ENCODE data around the gene TBC1D4. TPM values are rescaled to one million over a fixed set of nuclear protein-coding genes. Genes with fewer than 3 reads are reported as not detected.

TBC1D4 gene
- total RNA-seq, 1 donor from 2014 or later, result 25.6 TPM

- H3K9me3 Mint-ChIP-seq (ENCODE audit: unreplicated experiment), result no peaks in the 10 kb centered on the region
- H2AFZ ChIP-seq (ENCODE audit: low read depth, low read length), result no peak overlapping the region
Observed at GRCh38 chr13:75256922-75257321, 225.0 kb downstream of the TBC1D4 start.

GRCh38 chr13:75255653-75256052 is 226.3 kb downstream of the TBC1D4 start:
- Histone ChIP-seq H3K4me1 (ENCODE audit: insufficient read depth, low read length) (peaks cover 2% of the 10 kb centered on the region), H2AFZ (ENCODE audit: low read depth, low read length) (no peak overlapping the region), H3K27ac (ENCODE audit: low read depth, low read length) (no peak overlapping the region), H3K36me3 (ENCODE audit: insufficient read depth, low read length) (no peaks in the 10 kb centered on the region), H3K9me3 (ENCODE audit: insufficient read depth, low read depth, low read length) (no peaks in the 10 kb centered on the region), H3K27me3 (ENCODE audit: insufficient read depth, low read length) (no peaks in the 10 kb centered on the region), H3K9ac (ENCODE audit: low read length) (no peak overlapping the region), H3K4me2 (ENCODE audit: low read length) (no peak overlapping the region), H4K20me1 (ENCODE audit: insufficient read depth, low read length) (no peaks in the 10 kb centered on the region), H3K4me3 (ENCODE audit: insufficient read depth, low read depth, low read length) (no peak overlapping the region), H3K79me2 (ENCODE audit: insufficient read depth, low read length) (no peaks in the 10 kb centered on the region)
- H3K4me3 Mint-ChIP-seq (ENCODE audit: unreplicated experiment), result no peak overlapping the region
- peaks cover 6% of the 10 kb centered on the region for H3K4me1 Mint-ChIP-seq (ENCODE audit: low read depth, unreplicated experiment)
- no peak for TF ChIP-seq EZH2 (IDR thresholded peaks at IDR 0.05; ENCODE audit: insufficient read depth, low read length)
- TF ChIP-seq, protein P1, sequence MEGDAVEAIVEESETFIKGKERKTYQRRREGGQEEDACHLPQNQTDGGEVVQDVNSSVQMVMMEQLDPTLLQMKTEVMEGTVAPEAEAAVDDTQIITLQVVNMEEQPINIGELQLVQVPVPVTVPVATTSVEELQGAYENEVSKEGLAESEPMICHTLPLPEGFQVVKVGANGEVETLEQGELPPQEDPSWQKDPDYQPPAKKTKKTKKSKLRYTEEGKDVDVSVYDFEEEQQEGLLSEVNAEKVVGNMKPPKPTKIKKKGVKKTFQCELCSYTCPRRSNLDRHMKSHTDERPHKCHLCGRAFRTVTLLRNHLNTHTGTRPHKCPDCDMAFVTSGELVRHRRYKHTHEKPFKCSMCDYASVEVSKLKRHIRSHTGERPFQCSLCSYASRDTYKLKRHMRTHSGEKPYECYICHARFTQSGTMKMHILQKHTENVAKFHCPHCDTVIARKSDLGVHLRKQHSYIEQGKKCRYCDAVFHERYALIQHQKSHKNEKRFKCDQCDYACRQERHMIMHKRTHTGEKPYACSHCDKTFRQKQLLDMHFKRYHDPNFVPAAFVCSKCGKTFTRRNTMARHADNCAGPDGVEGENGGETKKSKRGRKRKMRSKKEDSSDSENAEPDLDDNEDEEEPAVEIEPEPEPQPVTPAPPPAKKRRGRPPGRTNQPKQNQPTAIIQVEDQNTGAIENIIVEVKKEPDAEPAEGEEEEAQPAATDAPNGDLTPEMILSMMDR (IDR thresholded peaks at IDR 0.05; ENCODE audit: insufficient read depth, low read depth, low read length), result no peak
- no peaks in the 10 kb centered on the region for H3K9me3 Mint-ChIP-seq (ENCODE audit: unreplicated experiment)
- FAIRE-seq (no peak), DNase-seq (ENCODE audit: low read depth) (peak; percentile 9)
- H3K27ac Mint-ChIP-seq (ENCODE audit: unreplicated experiment), result no peak overlapping the region
- H3K36me3 Mint-ChIP-seq (ENCODE audit: low read depth, unreplicated experiment), result no peaks in the 10 kb centered on the region
- H3K27me3 Mint-ChIP-seq (ENCODE audit: low read depth, unreplicated experiment), result no peaks in the 10 kb centered on the region

More at GRCh38 chr13:75256922-75257321, 225.0 kb downstream of the TBC1D4 start:
- Histone ChIP-seq H3K9me3 (ENCODE audit: insufficient read depth, low read depth, low read length) (no peaks in the 10 kb centered on the region), H3K4me2 (ENCODE audit: low read length) (no peak overlapping the region), H3K79me2 (ENCODE audit: insufficient read depth, low read length) (no peaks in the 10 kb centered on the region), H3K9ac (ENCODE audit: low read length) (no peak overlapping the region), H3K27ac (ENCODE audit: low read depth, low read length) (no peak overlapping the region), H3K4me1 (ENCODE audit: insufficient read depth, low read length) (peaks cover 2% of the 10 kb centered on the region), H3K4me3 (ENCODE audit: insufficient read depth, low read depth, low read length) (no peak overlapping the region), H4K20me1 (ENCODE audit: insufficient read depth, low read length) (no peaks in the 10 kb centered on the region), H3K27me3 (ENCODE audit: insufficient read depth, low read length) (no peaks in the 10 kb centered on the region), H3K36me3 (ENCODE audit: insufficient read depth, low read length) (no peaks in the 10 kb centered on the region)
- Mint-ChIP-seq H3K36me3 (ENCODE audit: low read depth, unreplicated experiment) (no peaks in the 10 kb centered on the region), H3K27ac (ENCODE audit: unreplicated experiment) (no peak overlapping the region), H3K4me1 (ENCODE audit: low read depth, unreplicated experiment) (peaks cover 6% of the 10 kb centered on the region), H3K27me3 (ENCODE audit: low read depth, unreplicated experiment) (no peaks in the 10 kb centered on the region), H3K4me3 (ENCODE audit: unreplicated experiment) (no peak overlapping the region)
- TF ChIP-seq, protein P1 (IDR thresholded peaks at IDR 0.05; ENCODE audit: insufficient read depth, low read depth, low read length), result no peak
- TF ChIP-seq EZH2 (IDR thresholded peaks at IDR 0.05; ENCODE audit: insufficient read depth, low read length), result no peak
- FAIRE-seq, result no peak
- DNase-seq (ENCODE audit: low read depth), result peak; percentile 29

DNA sequence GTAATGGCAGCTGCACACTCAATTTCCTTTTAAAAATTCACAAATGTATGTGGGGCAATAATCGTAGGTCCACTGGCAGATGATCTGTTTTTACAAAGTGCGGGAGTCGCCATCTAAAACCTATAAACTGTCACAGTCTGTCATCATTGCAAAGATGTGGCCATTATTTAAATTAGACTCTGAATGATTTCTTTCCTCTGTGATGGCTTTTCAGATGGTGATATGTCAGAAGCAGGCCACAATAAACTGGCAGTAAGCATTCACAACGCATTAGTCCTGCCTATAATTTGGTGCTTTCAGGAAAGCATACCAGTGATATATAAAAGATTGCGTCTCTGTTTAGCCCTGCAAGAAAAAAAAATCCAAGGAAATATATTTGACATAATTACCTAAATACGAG is 226.8 kb downstream of the TBC1D4 start:
- no peaks in the 10 kb centered on the region for H3K36me3 Mint-ChIP-seq (ENCODE audit: low read depth, unreplicated experiment)
- no peak overlapping the region for H3K9ac ChIP-seq (ENCODE audit: low read length)
- H3K4me3 Mint-ChIP-seq (ENCODE audit: unreplicated experiment), result no peak overlapping the region
- no peaks in the 10 kb centered on the region for H3K27me3 Mint-ChIP-seq (ENCODE audit: low read depth, unreplicated experiment)
- peaks cover 10% of the 10 kb centered on the region for H3K4me1 Mint-ChIP-seq (ENCODE audit: low read depth, unreplicated experiment)
- no peaks in the 10 kb centered on the region for H3K9me3 ChIP-seq (ENCODE audit: insufficient read depth, low read depth, low read length)
- DNase-seq (ENCODE audit: low read depth) (no peak), FAIRE-seq (no peak)
- TF ChIP-seq, protein P1 (IDR thresholded peaks at IDR 0.05; ENCODE audit: insufficient read depth, low read depth, low read length), result no peak
- TF ChIP-seq EZH2 (IDR thresholded peaks at IDR 0.05; ENCODE audit: insufficient read depth, low read length), result no peak
- H3K4me3 ChIP-seq (ENCODE audit: insufficient read depth, low read depth, low read length), result no peak overlapping the region
- H4K20me1 ChIP-seq (ENCODE audit: insufficient read depth, low read length), result no peaks in the 10 kb centered on the region
- no peaks in the 10 kb centered on the region for H3K36me3 ChIP-seq (ENCODE audit: insufficient read depth, low read length)
- H3K4me2 ChIP-seq (ENCODE audit: low read length), result no peak overlapping the region
- H3K79me2 ChIP-seq (ENCODE audit: insufficient read depth, low read length), result no peaks in the 10 kb centered on the region
- no peak overlapping the region for H3K27ac Mint-ChIP-seq (ENCODE audit: unreplicated experiment)
- no peak overlapping the region for H2AFZ ChIP-seq (ENCODE audit: low read depth, low read length)
- H3K27ac ChIP-seq (ENCODE audit: low read depth, low read length), result no peak overlapping the region
- H3K9me3 Mint-ChIP-seq (ENCODE audit: unreplicated experiment), result no peaks in the 10 kb centered on the region
- H3K27me3 ChIP-seq (ENCODE audit: insufficient read depth, low read length), result no peaks in the 10 kb centered on the region
- peaks cover 5% of the 10 kb centered on the region for H3K4me1 ChIP-seq (ENCODE audit: insufficient read depth, low read length)

All from astrocyte (in vitro differentiated cells and primary cell).